Endodermal cell (in vitro differentiated cells): Measurements from ENCODE around the gene CSNK2A2. TPM values are rescaled to one million over a fixed set of nuclear protein-coding genes. Genes with fewer than 3 reads are reported as not detected.
A peak's percentile ranks its signal among the peaks of the same experiment; 100 is the strongest.

ENCODE experiments used
- DNase-seq: peaks from one replicate; pipeline ENCODE4 v3.0.0-alpha.2; 2017
- H3K27ac ChIP-seq: 2 replicates; pipeline ENCODE4 v1.5.1; 2013; ENCODE audit warnings: mild to moderate bottlenecking, low read depth, low read length, moderate library complexity
- H3K27me3 ChIP-seq: 2 replicates; pipeline ENCODE4 v1.6.1; 2013; ENCODE audit warnings: mild to moderate bottlenecking, low read length, moderate library complexity; ENCODE audit not compliant: insufficient read depth, control insufficient read depth, poor library complexity, severe bottlenecking
- H3K36me3 ChIP-seq: 2 replicates; pipeline ENCODE4 v1.7.0; 2013; ENCODE audit warnings: mild to moderate bottlenecking, low read length, moderate library complexity; ENCODE audit not compliant: control insufficient read depth, insufficient read depth
- H3K4me1 ChIP-seq: one replicate; pipeline ENCODE4 v1.7.0; 2013; ENCODE audit warnings: low read length; ENCODE audit not compliant: control insufficient read depth, insufficient read depth
- H3K4me3 ChIP-seq: 2 replicates; pipeline ENCODE4 v1.5.1; 2013; ENCODE audit warnings: mild to moderate bottlenecking, low read length, moderate library complexity
- H3K9ac ChIP-seq: 2 replicates; pipeline ENCODE4 v1.6.1; 2013; ENCODE audit warnings: mild to moderate bottlenecking, low read length, moderate library complexity; ENCODE audit not compliant: poor library complexity, severe bottlenecking; ENCODE audit errors: extremely low read depth
- H3K9me3 ChIP-seq: 2 replicates; pipeline ENCODE4 v1.6.1; 2013; ENCODE audit warnings: mild to moderate bottlenecking, low read length, moderate library complexity; ENCODE audit not compliant: control insufficient read depth
- H3K27ac Mint-ChIP-seq: 2 replicates; pipeline ENCODE4 v1.8.0; 2020; ENCODE audit warnings: mixed read lengths
- H3K27me3 Mint-ChIP-seq: 2 replicates; pipeline ENCODE4 v1.8.0; 2021; ENCODE audit warnings: mild to moderate bottlenecking, mixed read lengths; ENCODE audit not compliant: insufficient read depth
- H3K36me3 Mint-ChIP-seq: 2 replicates; pipeline ENCODE4 v1.8.0; 2020; ENCODE audit warnings: low read depth, mixed read lengths
- H3K4me1 Mint-ChIP-seq: 2 replicates; pipeline ENCODE4 v1.8.0; 2020; ENCODE audit warnings: mixed read lengths
- H3K4me3 Mint-ChIP-seq: 2 replicates; pipeline ENCODE4 v1.8.0; 2020; ENCODE audit warnings: mild to moderate bottlenecking, moderate library complexity, mixed read lengths
- H3K9me3 Mint-ChIP-seq: 2 replicates; pipeline ENCODE4 v1.8.0; 2020; ENCODE audit warnings: mild to moderate bottlenecking, mixed read lengths
- WGBS, 2 experiments: methylation state at CpG; one replicate each; pipeline versions ENCODE4 v1.1.5 to v1.1.7; 2013; ENCODE audit warnings: missing lambda C conversion rate in 2 of 2, mixed read lengths in 1 of 2; ENCODE audit not compliant: insufficient coverage in 1 of 2, insufficient read length in 1 of 2; 5-methylcytosine and 5-hydroxymethylcytosine counted together
- total RNA-seq, 2 donors: library from RNA; stranded (reverse); fragmentation: NEBNext Ultra II Directional in 1 of 2; extraction: Animal tissue kit (Norgen Biotek cat#: 25700) in 1 of 2; gene quantifications; 2 replicates in 1 of 2; 3 replicates in 1 of 2; pipeline ENCODE4 v1.2.1, GENCODE V29; 2021
- TF ChIP-seq, protein P1 (sequence below): fragments of 200-600 bp; sonication (generic); conservative IDR thresholded peaks from 2 replicates; pipeline ENCODE4 v1.5.0; 2021; ENCODE audit warnings: antibody characterized with exemption, mild to moderate bottlenecking

The CSNK2A2 gene
- total RNA-seq, 2 donors from 2014 or later: 114 to 121 TPM

- Histone ChIP-seq H3K36me3 (peaks cover 38% of the 10 kb centered on the region), H3K4me1 (no peaks in the 10 kb centered on the region), H3K9me3 (peaks cover 6% of the 10 kb centered on the region), H3K27me3 (no peaks in the 10 kb centered on the region), H3K9ac (no peak overlapping the region), H3K27ac (peak overlapping the region; percentile 2), H3K4me3 (no peak overlapping the region)
- no peak for DNase-seq
- Mint-ChIP-seq H3K27ac (no peak overlapping the region), H3K27me3 (no peaks in the 10 kb centered on the region), H3K36me3 (peaks cover 37% of the 10 kb centered on the region), H3K4me3 (no peak overlapping the region), H3K9me3 (no peaks in the 10 kb centered on the region), H3K4me1 (peaks cover 7% of the 10 kb centered on the region)
- TF ChIP-seq, protein P1, sequence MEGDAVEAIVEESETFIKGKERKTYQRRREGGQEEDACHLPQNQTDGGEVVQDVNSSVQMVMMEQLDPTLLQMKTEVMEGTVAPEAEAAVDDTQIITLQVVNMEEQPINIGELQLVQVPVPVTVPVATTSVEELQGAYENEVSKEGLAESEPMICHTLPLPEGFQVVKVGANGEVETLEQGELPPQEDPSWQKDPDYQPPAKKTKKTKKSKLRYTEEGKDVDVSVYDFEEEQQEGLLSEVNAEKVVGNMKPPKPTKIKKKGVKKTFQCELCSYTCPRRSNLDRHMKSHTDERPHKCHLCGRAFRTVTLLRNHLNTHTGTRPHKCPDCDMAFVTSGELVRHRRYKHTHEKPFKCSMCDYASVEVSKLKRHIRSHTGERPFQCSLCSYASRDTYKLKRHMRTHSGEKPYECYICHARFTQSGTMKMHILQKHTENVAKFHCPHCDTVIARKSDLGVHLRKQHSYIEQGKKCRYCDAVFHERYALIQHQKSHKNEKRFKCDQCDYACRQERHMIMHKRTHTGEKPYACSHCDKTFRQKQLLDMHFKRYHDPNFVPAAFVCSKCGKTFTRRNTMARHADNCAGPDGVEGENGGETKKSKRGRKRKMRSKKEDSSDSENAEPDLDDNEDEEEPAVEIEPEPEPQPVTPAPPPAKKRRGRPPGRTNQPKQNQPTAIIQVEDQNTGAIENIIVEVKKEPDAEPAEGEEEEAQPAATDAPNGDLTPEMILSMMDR: no peak
- 95 to 100% methylated on average over 2 to 3 of the region's 3 CpGs for WGBS, 2 experiments
Measured at GRCh38 chr16:58111302-58111627, 86.6 kb downstream of the CSNK2A2 start.

DNA sequence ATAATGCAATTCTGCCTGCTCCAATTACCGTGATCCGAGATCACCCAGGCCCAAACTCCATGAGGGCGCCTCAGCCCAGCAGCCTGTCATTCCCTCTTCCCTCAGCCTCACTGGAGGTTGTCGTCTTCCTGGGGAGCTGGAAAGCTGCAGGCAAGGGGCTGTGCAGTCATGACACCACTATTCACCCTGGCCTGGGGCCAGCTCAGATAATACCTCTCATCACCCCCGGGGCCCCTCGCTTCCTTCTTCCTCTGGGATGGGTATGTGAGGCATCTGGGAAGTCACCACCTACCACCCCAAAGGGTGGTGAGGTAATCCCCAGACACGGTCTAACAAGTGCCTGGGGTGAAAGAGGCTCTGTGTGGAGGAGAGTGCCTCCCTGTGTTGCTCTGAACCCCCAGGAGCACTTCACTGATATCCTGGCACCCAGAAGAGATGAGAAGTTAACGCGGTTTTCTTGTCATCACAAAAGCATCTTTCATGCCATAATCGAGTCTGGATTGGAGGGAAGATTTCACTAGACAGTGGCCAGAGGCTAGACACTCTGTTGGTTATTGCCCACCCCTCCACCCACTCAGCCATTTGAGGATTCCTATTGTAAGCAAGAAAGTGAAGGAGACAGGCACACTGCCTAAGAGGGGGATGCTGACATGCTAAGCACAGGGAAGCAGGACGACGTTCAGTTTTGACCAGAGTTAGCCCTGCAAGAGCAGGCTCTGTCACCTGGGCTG lies 87.2 kb downstream of the CSNK2A2 start:
- Mint-ChIP-seq H3K9me3 (no peaks in the 10 kb centered on the region), H3K4me3 (no peak overlapping the region), H3K36me3 (peaks cover 32% of the 10 kb centered on the region), H3K27me3 (no peaks in the 10 kb centered on the region), H3K27ac (peak overlapping the region; percentile 53), H3K4me1 (peaks cover 7% of the 10 kb centered on the region)
- Histone ChIP-seq H3K4me1 (no peaks in the 10 kb centered on the region), H3K9me3 (peaks cover 6% of the 10 kb centered on the region), H3K27ac (peak overlapping the region; percentile 45), H3K27me3 (no peaks in the 10 kb centered on the region), H3K36me3 (peaks cover 33% of the 10 kb centered on the region), H3K4me3 (no peak overlapping the region), H3K9ac (no peak overlapping the region)
- 44 to 66% methylated on average over 9 to 10 of the region's 12 CpGs for WGBS, 2 experiments
- no peak for DNase-seq
- TF ChIP-seq, protein P1: no peak

DNA sequence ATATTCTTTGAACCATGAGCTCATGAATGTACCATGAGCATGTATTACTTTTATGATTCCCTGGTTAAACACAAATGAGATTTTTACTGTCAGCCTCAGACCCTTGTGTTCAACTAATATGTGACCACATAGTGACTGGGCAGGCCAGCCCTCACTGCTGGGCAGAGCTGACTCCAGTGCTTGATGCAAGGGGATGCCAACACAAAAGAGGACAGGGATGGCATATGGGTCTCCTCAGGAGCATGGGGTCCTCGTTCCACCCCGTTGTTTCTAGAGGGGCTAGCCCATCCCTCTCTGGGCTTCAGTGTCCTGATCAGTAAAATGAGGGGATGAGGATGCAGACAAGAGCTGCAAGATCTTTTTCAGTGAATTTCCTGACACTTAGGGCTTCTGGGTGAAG lies 88.0 kb downstream of the CSNK2A2 start:
- H3K9ac ChIP-seq: no peak overlapping the region
- no peak overlapping the region for H3K4me3 ChIP-seq
- Mint-ChIP-seq H3K27ac (no peak overlapping the region), H3K36me3 (peaks cover 24% of the 10 kb centered on the region), H3K9me3 (no peaks in the 10 kb centered on the region), H3K4me1 (peaks cover 7% of the 10 kb centered on the region), H3K27me3 (no peaks in the 10 kb centered on the region), H3K4me3 (no peak overlapping the region)
- H3K4me1 ChIP-seq: no peaks in the 10 kb centered on the region
- peaks cover 6% of the 10 kb centered on the region for H3K9me3 ChIP-seq
- no peaks in the 10 kb centered on the region for H3K27me3 ChIP-seq
- no peak for DNase-seq
- H3K27ac ChIP-seq: no peak overlapping the region
- peaks cover 24% of the 10 kb centered on the region for H3K36me3 ChIP-seq
- TF ChIP-seq, protein P1: no peak
- WGBS, 2 experiments: 92 to 100% methylated on average over 2 of the region's 2 CpGs
